ENCODE data around the gene SV2C.

Gene SV2C

GRCh38 chr5:76277736-76278135, 194.6 kb downstream of the SV2C start:
- H3K4me2 ChIP-seq (ENCODE audit: low read length), result no peak overlapping the region
- H3K4me1 ChIP-seq (ENCODE audit: low read length), result peaks cover 19% of the 10 kb centered on the region
- no peak overlapping the region for H3K4me3 ChIP-seq (ENCODE audit: low read length)
- no peaks in the 10 kb centered on the region for H4K20me1 ChIP-seq (ENCODE audit: insufficient read depth, low read length)
- H3K27me3 ChIP-seq (ENCODE audit: low read depth, low read length), result no peaks in the 10 kb centered on the region
- H3K36me3 ChIP-seq (replicated peaks; ENCODE audit: low read depth, low read length), result no peaks in the 10 kb centered on the region
- no peaks in the 10 kb centered on the region for H3K79me2 ChIP-seq (ENCODE audit: low read length)
- H3K9ac ChIP-seq (ENCODE audit: low read length), result no peak overlapping the region
- TF ChIP-seq EZH2phosphoT487 (IDR thresholded peaks at IDR 0.05; ENCODE audit: low read depth) (no peak), CTCF (IDR thresholded peaks at IDR 0.05; ENCODE audit: low read depth, low read length) (no peak)
- H3K27ac ChIP-seq (ENCODE audit: low read length), result no peak overlapping the region
- H2AFZ ChIP-seq (ENCODE audit: low read depth, low read length), result no peak overlapping the region
- no peaks in the 10 kb centered on the region for H3K9me3 ChIP-seq (ENCODE audit: insufficient read depth, low read length)

DNA sequence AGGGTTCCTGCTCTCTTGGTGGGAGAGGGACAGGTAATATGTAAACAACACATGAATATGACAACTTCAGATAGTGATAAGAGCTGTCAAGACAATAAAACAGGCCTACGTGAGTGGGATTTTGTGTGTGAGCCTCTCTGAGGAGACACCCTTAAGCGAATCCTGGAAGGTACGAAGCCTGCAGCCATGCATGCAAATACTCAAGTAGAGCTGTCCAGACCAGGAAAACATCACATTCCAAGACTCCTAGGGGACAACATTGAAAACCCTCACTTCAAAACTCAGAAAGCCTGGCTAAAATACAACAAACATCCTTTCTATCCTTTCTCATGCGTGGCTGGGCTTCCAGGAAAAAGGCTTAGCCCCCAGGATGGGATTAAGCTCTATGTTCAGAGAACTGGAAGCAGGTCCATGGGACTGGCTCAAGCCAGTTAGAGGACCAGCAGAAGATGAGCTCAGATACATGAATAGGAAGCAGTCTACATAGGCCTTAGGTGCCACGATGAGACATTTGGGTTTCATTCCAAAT, 195.1 kb downstream of the SV2C start:
- Histone ChIP-seq H3K27me3 (ENCODE audit: low read depth, low read length) (no peaks in the 10 kb centered on the region), H3K36me3 (replicated peaks; ENCODE audit: low read depth, low read length) (no peaks in the 10 kb centered on the region), H3K4me3 (ENCODE audit: low read length) (no peak overlapping the region), H3K4me2 (ENCODE audit: low read length) (no peak overlapping the region), H3K9ac (ENCODE audit: low read length) (no peak overlapping the region), H3K9me3 (ENCODE audit: insufficient read depth, low read length) (no peaks in the 10 kb centered on the region), H3K27ac (ENCODE audit: low read length) (no peak overlapping the region), H4K20me1 (ENCODE audit: insufficient read depth, low read length) (no peaks in the 10 kb centered on the region), H3K4me1 (ENCODE audit: low read length) (peaks cover 19% of the 10 kb centered on the region), H2AFZ (ENCODE audit: low read depth, low read length) (no peak overlapping the region), H3K79me2 (ENCODE audit: low read length) (no peaks in the 10 kb centered on the region)
- no peak for TF ChIP-seq CTCF (IDR thresholded peaks at IDR 0.05; ENCODE audit: low read depth, low read length)
- TF ChIP-seq EZH2phosphoT487 (IDR thresholded peaks at IDR 0.05; ENCODE audit: low read depth), result no peak

GRCh38 chr5:76280494-76280893, 197.3 kb downstream of the SV2C start:
- Histone ChIP-seq H3K9me3 (ENCODE audit: insufficient read depth, low read length) (no peaks in the 10 kb centered on the region), H3K36me3 (replicated peaks; ENCODE audit: low read depth, low read length) (no peaks in the 10 kb centered on the region), H3K79me2 (ENCODE audit: low read length) (no peaks in the 10 kb centered on the region), H3K4me3 (ENCODE audit: low read length) (no peak overlapping the region), H3K27me3 (ENCODE audit: low read depth, low read length) (no peaks in the 10 kb centered on the region), H3K27ac (ENCODE audit: low read length) (no peak overlapping the region), H4K20me1 (ENCODE audit: insufficient read depth, low read length) (no peaks in the 10 kb centered on the region), H3K4me1 (ENCODE audit: low read length) (peaks cover 19% of the 10 kb centered on the region), H3K9ac (ENCODE audit: low read length) (no peak overlapping the region), H3K4me2 (ENCODE audit: low read length) (no peak overlapping the region), H2AFZ (ENCODE audit: low read depth, low read length) (no peak overlapping the region)
- TF ChIP-seq CTCF (IDR thresholded peaks at IDR 0.05; ENCODE audit: low read depth, low read length) (no peak), EZH2phosphoT487 (IDR thresholded peaks at IDR 0.05; ENCODE audit: low read depth) (no peak)

GRCh38 chr5:76283670-76284069, 200.5 kb downstream of the SV2C start:
- no peaks in the 10 kb centered on the region for H3K36me3 ChIP-seq (replicated peaks; ENCODE audit: low read depth, low read length)
- H3K27ac ChIP-seq (ENCODE audit: low read length), result no peak overlapping the region
- no peak for TF ChIP-seq CTCF (IDR thresholded peaks at IDR 0.05; ENCODE audit: low read depth, low read length)
- no peak for TF ChIP-seq EZH2phosphoT487 (IDR thresholded peaks at IDR 0.05; ENCODE audit: low read depth)
- no peaks in the 10 kb centered on the region for H4K20me1 ChIP-seq (ENCODE audit: insufficient read depth, low read length)
- no peaks in the 10 kb centered on the region for H3K9me3 ChIP-seq (ENCODE audit: insufficient read depth, low read length)
- no peaks in the 10 kb centered on the region for H3K27me3 ChIP-seq (ENCODE audit: low read depth, low read length)
- no peak overlapping the region for H3K4me2 ChIP-seq (ENCODE audit: low read length)
- H2AFZ ChIP-seq (ENCODE audit: low read depth, low read length), result no peak overlapping the region
- peaks cover 9% of the 10 kb centered on the region for H3K4me1 ChIP-seq (ENCODE audit: low read length)
- no peak overlapping the region for H3K4me3 ChIP-seq (ENCODE audit: low read length)
- no peaks in the 10 kb centered on the region for H3K79me2 ChIP-seq (ENCODE audit: low read length)
- H3K9ac ChIP-seq (ENCODE audit: low read length), result no peak overlapping the region
